Urinary bladder (tissue), 4 donors: Measurements from ENCODE around the gene MLH3. TPM values are rescaled to one million over a fixed set of nuclear protein-coding genes. Genes with fewer than 3 reads are reported as not detected.
A peak's percentile ranks its signal among the peaks of the same experiment; 100 is the strongest.
"Not testable (repeated sequence)": the region's sequence is repeated elsewhere in the genome, so short reads cannot be mapped to it uniquely, and the experiment has no call there.

Experiments
- DNase-seq: peaks from one replicate; pipeline ENCODE4 v3.0.0-alpha.2; 2015; ENCODE audit errors: extremely low spot score
- H3K27ac ChIP-seq: one replicate; pipeline ENCODE4 v1.5.1; 2013; ENCODE audit warnings: low read depth, mild to moderate bottlenecking, moderate library complexity
- H3K36me3 ChIP-seq: one replicate; pipeline ENCODE4 v1.6.1; 2013; ENCODE audit warnings: mild to moderate bottlenecking, moderate library complexity; ENCODE audit not compliant: insufficient read depth
- H3K4me1 ChIP-seq: one replicate; pipeline ENCODE4 v1.6.1; 2013; ENCODE audit warnings: mild to moderate bottlenecking, moderate library complexity; ENCODE audit not compliant: insufficient read depth
- H3K4me3 ChIP-seq: one replicate; pipeline ENCODE4 v1.5.1; 2013; ENCODE audit warnings: low read depth, low read length
- WGBS: extraction: QIAGEN DNeasy Blood & Tissue Kit; methylation state at CpG from one replicate; pipeline ENCODE4 v1.1.7; 2013; 5-methylcytosine and 5-hydroxymethylcytosine counted together
- polyA plus RNA-seq: library from polyadenylated mRNA; stranded (reverse); fragments of 200-250 nt; gene quantifications from one replicate; pipeline ENCODE4 v1.2.3, GENCODE V29; 2013
- total RNA-seq: library from RNA; depleted of rRNA; stranded (reverse); fragments of >200 nt; gene quantifications from one replicate; pipeline ENCODE4 v1.2.3, GENCODE V29; 2014
- donor health status: healthy with polysubstance abuse.
- donor health status: healthy.

Gene MLH3
- total and polyA plus RNA-seq, 2 donors, result 15.3 to 97.1 TPM

DNA sequence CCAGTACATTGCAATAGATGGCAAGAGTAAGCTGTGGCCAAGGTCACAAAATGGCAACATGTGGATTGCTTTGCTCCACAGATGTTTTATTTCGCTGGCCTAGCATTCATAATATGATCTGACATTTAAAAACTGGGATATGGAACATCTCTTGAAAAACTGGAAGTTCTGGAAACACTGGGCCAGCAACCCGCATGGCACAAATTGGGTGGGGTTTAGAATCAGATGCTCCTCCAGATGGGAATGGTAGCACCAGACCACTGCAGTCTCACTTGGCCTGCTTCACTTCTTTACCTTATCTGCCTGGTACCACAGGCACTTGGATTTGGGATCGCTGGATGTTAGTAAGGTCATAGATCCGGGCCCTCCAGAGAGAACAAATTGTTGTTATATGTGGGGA lies 28.3 kb upstream of the MLH3 start:
- DNase-seq, result no peak
- Histone ChIP-seq H3K4me3 (no peak overlapping the region), H3K4me1 (no peaks in the 10 kb centered on the region), H3K36me3 (no peaks in the 10 kb centered on the region), H3K27ac (no peak overlapping the region)
- WGBS, result 46% methylated on average over 4 of the region's 4 CpGs

DNA sequence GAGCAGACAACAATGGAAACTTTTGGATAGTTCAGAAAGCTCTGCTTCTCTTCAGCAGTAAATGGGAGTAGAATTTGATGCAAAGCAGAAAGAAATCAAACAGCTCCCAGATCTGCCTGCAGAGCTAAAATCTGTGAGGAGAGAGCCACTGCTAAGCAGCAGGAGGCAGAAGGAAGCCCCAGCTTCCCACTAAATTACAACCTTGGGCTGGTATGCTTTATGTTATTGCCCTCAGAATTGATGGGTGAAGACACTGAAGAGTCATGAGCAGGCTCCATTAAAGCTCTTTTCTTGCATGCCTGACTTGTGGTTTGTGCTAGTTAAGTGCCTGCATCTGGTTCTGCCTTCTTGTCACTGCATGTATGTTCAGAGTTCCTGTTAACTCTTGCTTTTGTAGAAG lies 26.5 kb upstream of the MLH3 start:
- DNase-seq, result no peak

DNA sequence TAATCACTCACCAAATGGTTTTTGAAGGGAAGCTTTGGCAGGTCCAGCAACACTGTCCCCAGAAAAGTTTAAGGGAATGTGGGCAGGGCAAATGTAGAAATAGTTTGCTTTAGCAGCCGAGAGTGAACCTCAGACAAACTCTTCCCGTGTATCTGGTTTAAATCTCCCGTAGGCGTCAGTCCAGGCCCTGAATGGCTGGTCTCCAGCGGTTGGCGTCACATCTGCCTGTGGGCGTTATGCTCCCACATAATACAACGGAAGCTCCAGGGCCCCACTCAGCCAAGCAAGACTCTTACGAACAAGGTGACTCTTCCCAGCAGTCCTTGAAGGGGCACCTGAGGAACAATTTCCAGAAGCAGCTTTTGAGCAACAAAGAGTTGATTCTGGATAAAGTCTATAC lies 19.1 kb upstream of the MLH3 start:
- Histone ChIP-seq H3K27ac (no peak overlapping the region), H3K4me1 (no peaks in the 10 kb centered on the region), H3K4me3 (no peak overlapping the region), H3K36me3 (no peaks in the 10 kb centered on the region)
- no peak for DNase-seq
- WGBS, result 43% methylated on average over 9 of the region's 9 CpGs

More for the DNA sequence above, 26.5 kb upstream of the MLH3 start:
- Histone ChIP-seq H3K36me3 (no peaks in the 10 kb centered on the region), H3K4me1 (no peaks in the 10 kb centered on the region), H3K4me3 (no peak overlapping the region), H3K27ac (no peak overlapping the region)

DNA sequence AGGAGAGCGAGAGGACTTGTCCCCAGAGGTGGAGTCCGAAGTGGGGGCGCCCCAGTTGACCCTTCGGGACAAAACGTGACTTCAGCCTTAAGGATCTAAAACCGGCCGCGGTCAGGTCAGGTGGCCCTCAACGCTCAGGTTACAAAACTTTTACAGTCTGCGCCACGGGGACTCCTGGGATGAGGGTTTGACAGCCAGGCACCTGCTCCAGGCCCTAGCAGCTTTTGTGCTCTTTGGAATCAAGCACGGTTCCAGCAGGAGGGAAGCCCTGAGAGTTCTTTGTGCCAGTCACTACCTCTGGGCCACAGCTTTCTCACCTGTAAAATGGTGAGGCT lies 18.5 kb upstream of the MLH3 start:
- no peak for DNase-seq
- Histone ChIP-seq H3K4me1 (no peaks in the 10 kb centered on the region), H3K36me3 (no peaks in the 10 kb centered on the region), H3K4me3 (peak overlapping the region; percentile 35), H3K27ac (peak overlapping the region; percentile 57)
- 19% methylated on average over 12 of the region's 12 CpGs for WGBS

DNA sequence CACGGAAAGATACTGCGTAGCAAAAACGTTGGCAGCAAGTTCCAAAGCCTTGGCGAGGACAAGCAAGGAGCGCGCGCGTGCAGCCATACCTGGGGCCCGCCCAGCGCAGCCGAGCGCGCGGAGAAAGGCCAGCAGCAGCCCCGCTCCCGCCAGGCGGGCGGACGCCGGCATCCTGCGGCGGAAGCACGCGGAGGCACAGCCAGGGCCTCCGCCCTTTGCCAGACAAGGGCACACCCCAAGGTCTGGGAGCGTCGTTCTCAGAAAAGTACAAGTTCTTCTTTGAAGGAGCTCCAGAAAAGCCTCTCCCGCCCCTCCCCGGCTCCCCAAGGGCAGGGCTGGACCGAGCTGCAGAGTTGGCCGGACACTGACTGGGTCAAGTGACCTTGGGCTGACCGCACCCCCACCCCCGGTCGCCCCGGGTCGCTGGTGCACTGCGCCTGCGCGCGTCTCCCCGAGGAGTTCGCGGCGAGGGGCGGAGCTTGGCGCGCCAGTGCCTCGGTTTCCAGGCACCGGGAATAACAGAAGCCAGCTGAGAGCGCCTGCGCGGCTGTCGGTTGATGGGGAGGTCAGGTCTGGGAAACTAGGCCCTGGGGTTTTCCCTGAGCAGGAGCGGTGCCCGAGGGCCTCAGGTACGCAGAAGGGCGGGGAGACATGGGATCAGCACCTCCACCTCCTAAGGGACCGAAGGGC lies 18.0 kb upstream of the MLH3 start, which contains the start of gene ZC2HC1C:
Gene ZC2HC1C, plus strand, starts transcription at position 521 of the 690 bp plus-strand sequence. CDS start 933 bp downstream, outside the sequence.
- Histone ChIP-seq H3K4me1 (no peaks in the 10 kb centered on the region), H3K36me3 (no peaks in the 10 kb centered on the region), H3K4me3 (peak within 1 kb of the TSS; percentile 35), H3K27ac (peak within 1 kb of the TSS; percentile 57)
- under 1% methylated on average over 58 of the region's 58 CpGs for WGBS
- peak; percentile 79 for DNase-seq

DNA sequence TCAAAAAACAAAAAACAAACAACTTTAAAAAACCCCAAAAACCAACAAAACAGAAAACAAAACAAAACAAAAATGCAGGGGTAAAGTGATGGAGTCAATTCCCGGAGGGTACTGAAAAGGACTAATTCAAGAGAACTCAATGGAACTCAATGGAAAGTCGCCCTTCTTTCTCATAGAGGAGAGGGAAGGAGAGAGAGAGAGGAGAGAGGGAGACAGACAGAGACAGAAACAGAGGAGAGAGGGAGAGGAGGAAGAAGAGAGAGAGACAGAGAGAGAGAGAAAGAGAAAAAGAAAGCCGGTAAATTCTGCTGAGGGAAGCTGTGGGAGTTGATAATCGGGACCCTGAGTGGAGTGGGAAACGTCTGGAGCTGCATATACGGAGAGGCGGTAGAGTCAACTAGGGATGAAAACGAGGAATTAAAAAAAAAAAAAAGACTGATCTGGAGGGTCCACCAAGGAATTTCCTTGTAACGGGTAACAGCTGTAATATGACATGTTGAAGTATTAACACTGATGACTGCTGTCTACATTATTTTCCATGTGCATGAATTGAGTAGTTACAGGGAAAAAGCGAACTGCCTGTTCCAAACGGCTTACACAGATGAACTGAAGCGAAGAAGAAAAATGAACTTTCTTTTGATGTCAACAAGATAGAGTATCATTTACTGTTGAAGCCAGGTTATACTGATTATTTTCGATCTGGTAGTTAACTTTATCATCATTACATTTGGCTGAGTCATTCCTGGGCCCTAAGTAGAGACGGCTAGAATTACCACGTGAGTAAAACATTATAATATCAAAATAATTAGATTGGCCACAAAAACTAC lies 17.2 kb upstream of the MLH3 start:
- DNase-seq, result no peak
- H3K27ac ChIP-seq, result peak overlapping the region; percentile 57
- H3K4me3 ChIP-seq, result peak overlapping the region; percentile 35
- H3K36me3 ChIP-seq, result no peaks in the 10 kb centered on the region
- no peaks in the 10 kb centered on the region for H3K4me1 ChIP-seq
- WGBS, result 10% methylated on average over 15 of the region's 15 CpGs

DNA sequence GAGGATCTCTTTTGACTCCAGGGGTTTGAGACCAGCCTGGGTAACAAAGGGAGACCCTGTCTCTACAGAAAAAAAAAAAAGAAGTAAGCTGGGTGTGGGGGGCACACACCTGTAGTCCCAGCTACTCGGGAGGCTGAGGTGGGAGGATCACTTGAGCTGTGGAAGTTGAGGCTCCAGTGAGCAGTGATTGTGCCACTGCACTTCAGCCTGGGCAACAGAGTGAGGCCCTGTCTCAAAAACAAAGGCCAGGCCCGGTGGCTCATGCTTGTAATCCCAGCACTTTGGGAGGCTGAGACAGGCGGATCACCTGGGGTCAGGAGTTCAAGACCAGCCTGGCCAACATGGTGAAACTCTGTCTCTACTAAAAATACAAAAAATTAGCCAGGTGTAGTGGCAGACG lies 16.5 kb upstream of the MLH3 start:
- H3K36me3 ChIP-seq, H3K27ac ChIP-seq, H3K4me3 ChIP-seq, DNase-seq, H3K4me1 ChIP-seq: not testable (repeated sequence)
- 83% methylated on average over 4 of the region's 4 CpGs for WGBS

DNA sequence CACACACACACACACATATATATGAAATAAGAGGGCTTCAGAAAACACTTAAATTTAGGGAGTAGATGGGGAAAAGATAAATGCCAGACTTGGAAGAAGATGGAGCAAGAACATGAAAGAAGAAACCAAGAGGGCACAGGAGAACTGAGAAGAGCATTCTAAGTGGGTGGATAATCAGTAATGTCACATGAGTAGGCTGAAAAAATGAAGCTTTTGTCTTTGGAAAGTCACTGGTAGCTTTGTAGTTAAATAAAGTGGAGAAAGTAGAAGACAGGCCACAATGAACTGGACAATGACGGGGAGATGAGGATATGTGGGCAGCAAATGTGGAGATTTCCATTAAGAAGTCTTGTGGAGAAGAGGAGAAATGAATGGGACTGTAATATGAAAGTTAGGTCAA lies 15.9 kb upstream of the MLH3 start:
- Histone ChIP-seq H3K27ac (no peak overlapping the region), H3K4me1 (no peaks in the 10 kb centered on the region)
- 98% methylated on average over 1 of the region's 1 CpG for WGBS

DNA sequence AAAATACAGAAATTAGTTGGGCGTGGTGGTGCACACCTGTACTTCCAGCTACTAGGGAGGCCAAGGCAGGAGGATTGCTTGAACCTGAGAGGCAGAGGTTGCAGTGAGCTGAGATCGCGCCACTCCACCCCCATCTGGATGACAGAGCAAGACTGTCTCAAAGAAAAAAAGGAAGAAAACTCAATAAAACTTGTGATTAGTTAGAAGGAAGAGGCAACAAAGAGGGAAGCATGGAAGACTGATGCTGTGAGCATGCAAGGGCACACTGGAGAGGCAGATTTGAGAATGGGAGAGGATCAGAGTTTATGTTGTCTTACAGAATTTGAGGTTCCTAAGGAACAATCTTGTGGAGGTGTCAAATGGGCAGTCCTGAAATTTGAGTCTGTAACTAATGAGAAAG lies 15.4 kb upstream of the MLH3 start:
- 98% methylated on average over 3 of the region's 3 CpGs for WGBS
- no peaks in the 10 kb centered on the region for H3K36me3 ChIP-seq
- no peak overlapping the region for H3K27ac ChIP-seq
- H3K4me1 ChIP-seq, result no peaks in the 10 kb centered on the region
- H3K4me3 ChIP-seq, result no peak overlapping the region
- DNase-seq, result no peak

More for the DNA sequence above, 15.9 kb upstream of the MLH3 start:
- no peak for DNase-seq
- Histone ChIP-seq H3K36me3 (no peaks in the 10 kb centered on the region), H3K4me3 (no peak overlapping the region)

DNA sequence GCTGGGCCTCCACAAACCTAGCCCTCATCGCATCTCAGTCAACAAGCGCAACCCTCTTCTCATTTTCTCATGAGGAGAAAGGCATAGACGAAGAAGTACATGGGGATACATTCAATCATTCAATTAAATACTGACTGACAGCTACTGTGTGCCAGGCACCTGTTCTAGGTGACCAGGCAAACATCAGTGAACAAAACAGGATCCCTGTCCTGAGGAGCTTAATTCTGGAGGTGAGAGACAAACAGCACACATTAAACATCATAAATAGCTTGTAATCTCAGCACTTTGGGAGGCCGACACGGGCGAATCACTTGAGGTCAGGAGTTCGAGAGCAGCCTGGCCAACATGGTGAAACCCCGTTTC lies 12.9 kb upstream of the MLH3 start:
- no peak for DNase-seq
- Histone ChIP-seq H3K36me3 (no peaks in the 10 kb centered on the region), H3K27ac (no peak overlapping the region), H3K4me1 (no peaks in the 10 kb centered on the region), H3K4me3 (peak overlapping the region; percentile 62)
- 59% methylated on average over 8 of the region's 8 CpGs for WGBS

DNA sequence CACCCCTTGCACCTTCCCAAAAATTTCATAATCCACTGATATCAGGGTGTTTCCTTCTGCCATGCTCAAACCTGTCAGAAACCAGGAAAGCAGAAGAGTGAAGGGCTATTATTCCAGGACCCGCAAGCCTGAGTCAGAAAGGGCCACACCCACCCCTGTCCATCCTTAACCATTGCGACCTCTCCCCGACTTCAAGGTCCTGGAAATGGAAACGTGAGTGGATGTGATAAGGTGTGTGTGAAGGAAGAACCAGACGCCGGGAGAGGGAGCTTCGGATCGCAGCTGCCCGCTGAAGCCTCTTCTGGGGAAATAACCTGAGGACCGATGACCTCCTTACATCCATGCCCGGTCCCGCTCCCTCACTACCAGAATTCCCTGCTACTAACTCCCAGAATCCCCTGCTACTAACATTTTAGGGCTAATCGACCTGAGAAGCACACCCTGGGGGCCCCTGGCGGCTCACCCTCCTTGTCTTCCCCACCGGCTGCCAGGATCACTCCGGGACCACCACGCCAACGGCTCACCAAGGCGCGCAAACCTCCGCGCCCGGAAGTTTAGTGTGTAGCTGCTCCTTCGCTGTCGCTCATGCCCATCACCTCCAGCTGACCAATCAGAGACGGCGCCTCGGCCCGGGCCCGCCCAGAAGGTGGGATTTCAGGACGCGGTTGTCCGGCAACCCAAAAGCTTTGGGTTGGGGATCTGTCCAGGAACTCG lies 12.4 kb upstream of the MLH3 start, which contains the start of gene ACYP1:
Gene ACYP1, minus strand, starts transcription at position 534 of the 714 bp plus-strand sequence. Its CDS starts 471 bp downstream, at position 63.
- peak within 1 kb of the TSS; percentile 78 for H3K27ac ChIP-seq
- DNase-seq, result peak; percentile 83
- no peaks in the 10 kb centered on the region for H3K4me1 ChIP-seq
- peak within 1 kb of the TSS; percentile 62 for H3K4me3 ChIP-seq
- no peaks in the 10 kb centered on the region for H3K36me3 ChIP-seq
- under 1% methylated on average over 34 of the region's 34 CpGs for WGBS

DNA sequence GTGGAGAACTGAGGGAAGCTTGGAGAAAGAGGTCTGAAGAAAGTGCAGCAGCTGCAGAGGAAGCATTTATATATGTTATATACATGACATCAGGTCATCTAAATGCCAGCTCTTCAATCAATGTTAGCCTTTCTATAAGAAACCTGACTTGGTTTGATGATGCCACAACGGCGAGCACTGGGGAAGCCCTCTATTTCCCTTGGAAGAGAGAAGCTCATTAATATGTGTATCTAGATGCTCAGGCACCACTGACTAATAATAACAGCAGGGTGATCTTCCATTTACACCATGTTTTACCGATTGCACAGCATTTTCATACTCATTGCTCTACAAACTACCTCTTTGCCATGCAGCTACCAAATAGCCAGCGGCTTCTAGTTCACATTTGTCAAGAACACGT lies 11.7 kb upstream of the MLH3 start:
- Histone ChIP-seq H3K4me1 (no peaks in the 10 kb centered on the region), H3K36me3 (no peaks in the 10 kb centered on the region), H3K4me3 (peak overlapping the region; percentile 62), H3K27ac (no peak overlapping the region)
- DNase-seq, result no peak
- 30% methylated on average over 5 of the region's 5 CpGs for WGBS

DNA sequence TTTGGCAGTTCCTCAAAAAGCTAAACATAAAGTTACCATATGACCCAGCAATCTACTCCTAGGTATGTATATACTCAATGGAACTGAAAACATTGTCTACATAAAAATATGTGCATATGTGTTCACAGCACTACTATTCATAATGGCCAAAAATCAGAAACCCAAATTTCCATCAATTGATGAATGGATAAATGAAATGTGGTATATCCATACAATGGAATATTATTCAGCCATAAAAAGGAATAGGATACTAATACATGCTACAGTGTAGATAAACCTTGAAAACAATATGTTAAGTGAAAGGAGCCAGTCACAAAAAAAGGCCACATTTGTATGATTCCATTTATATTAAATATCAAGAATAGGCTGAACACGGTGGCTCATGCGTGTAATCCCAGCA lies 9.2 kb upstream of the MLH3 start:
- Histone ChIP-seq H3K4me1 (no peaks in the 10 kb centered on the region), H3K36me3 (no peaks in the 10 kb centered on the region), H3K27ac (no peak overlapping the region), H3K4me3 (no peak overlapping the region)
- DNase-seq, result no peak
- 49% methylated on average over 2 of the region's 2 CpGs for WGBS

DNA sequence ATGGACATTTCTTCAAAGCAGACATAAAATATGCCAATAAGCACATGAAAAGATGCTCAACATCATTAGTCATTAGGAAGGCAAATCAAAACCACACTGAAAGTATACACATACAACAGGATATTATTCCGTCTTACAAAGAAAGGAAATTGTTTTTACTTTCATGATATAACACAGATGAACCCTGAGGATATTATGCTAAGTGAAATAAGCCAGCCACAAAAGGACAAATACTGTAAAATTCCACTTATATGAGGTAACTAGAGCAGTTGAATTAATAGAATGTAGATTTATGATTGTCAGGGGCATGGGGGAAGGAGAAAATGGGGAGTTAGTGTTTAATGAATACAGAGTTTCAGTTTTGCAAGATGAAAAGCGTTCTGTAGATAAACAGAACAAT lies 8.4 kb upstream of the MLH3 start:
- no peak for DNase-seq
- WGBS, result 81% methylated on average over 2 of the region's 2 CpGs

More for the DNA sequence above, 8.4 kb upstream of the MLH3 start:
- Histone ChIP-seq H3K4me1 (no peaks in the 10 kb centered on the region), H3K4me3 (no peak overlapping the region), H3K36me3 (no peaks in the 10 kb centered on the region), H3K27ac (no peak overlapping the region)
